ENCODE results near the gene APLP2. TPM values are rescaled to one million over a fixed set of nuclear protein-coding genes. Genes with fewer than 3 reads are reported as not detected.

APLP2 gene
- total and polyA plus RNA-seq, 12 donors: 115 to 414 (median 299) TPM

GRCh38 chr11:130096823-130097222, 27.1 kb downstream of the APLP2 start:
- Histone ChIP-seq H3K27ac (no peak overlapping the region), H3K27me3 (no peaks in the 10 kb centered on the region), H3K4me3 (no peak overlapping the region), H3K36me3 (no peaks in the 10 kb centered on the region), H3K4me1 (peaks cover 0 to 52% (median 19%) of the 10 kb centered on the region in 9 donors), H3K9me3 (no peaks in the 10 kb centered on the region)
- DNase-seq (no peak), ATAC-seq (no peak)
- intact Hi-C loops (cut with DNase I): no loop called here
- TF ChIP-seq, protein P1, sequence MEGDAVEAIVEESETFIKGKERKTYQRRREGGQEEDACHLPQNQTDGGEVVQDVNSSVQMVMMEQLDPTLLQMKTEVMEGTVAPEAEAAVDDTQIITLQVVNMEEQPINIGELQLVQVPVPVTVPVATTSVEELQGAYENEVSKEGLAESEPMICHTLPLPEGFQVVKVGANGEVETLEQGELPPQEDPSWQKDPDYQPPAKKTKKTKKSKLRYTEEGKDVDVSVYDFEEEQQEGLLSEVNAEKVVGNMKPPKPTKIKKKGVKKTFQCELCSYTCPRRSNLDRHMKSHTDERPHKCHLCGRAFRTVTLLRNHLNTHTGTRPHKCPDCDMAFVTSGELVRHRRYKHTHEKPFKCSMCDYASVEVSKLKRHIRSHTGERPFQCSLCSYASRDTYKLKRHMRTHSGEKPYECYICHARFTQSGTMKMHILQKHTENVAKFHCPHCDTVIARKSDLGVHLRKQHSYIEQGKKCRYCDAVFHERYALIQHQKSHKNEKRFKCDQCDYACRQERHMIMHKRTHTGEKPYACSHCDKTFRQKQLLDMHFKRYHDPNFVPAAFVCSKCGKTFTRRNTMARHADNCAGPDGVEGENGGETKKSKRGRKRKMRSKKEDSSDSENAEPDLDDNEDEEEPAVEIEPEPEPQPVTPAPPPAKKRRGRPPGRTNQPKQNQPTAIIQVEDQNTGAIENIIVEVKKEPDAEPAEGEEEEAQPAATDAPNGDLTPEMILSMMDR (IDR thresholded peaks at IDR 0.05): no peak
- WGBS, 2 donors: 76 to 88% methylated on average over 2 of the region's 2 CpGs

GRCh38 chr11:130097285-130097684, 27.6 kb downstream of the APLP2 start:
- H3K27me3 ChIP-seq: no peaks in the 10 kb centered on the region
- H3K36me3 ChIP-seq: no peaks in the 10 kb centered on the region
- WGBS, 2 donors: 97 to 98% methylated on average over 4 of the region's 4 CpGs
- no peak for ATAC-seq
- no peak overlapping the region for H3K27ac ChIP-seq
- intact Hi-C loops (cut with DNase I): no loop called here
- no peak for DNase-seq
- no peaks in the 10 kb centered on the region for H3K9me3 ChIP-seq
- TF ChIP-seq, protein P1 (IDR thresholded peaks at IDR 0.05): no peak
- H3K4me1 ChIP-seq: peaks cover 0 to 57% (median 21%) of the 10 kb centered on the region in 9 donors
- H3K4me3 ChIP-seq: no peak overlapping the region

DNA sequence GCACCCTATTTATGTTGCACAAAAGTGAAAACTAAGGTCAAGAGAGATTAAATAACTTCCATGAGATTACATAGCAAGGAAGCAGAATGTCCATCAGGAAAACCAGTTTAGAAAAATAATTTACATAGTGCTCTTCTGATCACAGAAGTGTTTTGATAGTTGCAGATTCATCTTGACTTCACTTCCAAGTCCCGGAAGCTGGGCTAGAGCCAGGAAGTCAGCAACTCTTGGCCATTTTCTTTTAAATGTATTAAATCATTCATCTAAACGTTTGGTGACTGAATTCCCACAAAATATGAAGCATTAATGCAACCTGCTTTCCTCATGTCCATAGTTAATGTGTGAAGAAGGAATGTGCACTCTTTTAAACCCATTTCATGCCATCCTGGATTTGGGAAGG, 29.7 kb downstream of the APLP2 start:
- TF ChIP-seq, protein P1 (IDR thresholded peaks at IDR 0.05): no peak
- intact Hi-C loops (cut with DNase I): no loop called here
- H3K36me3 ChIP-seq: no peaks in the 10 kb centered on the region
- H3K4me1 ChIP-seq: peaks cover 0 to 64% (median 37%) of the 10 kb centered on the region in 9 donors
- no peaks in the 10 kb centered on the region for H3K27me3 ChIP-seq
- H3K9me3 ChIP-seq: no peaks in the 10 kb centered on the region
- peak overlapping the region in 1 of 10 donors; percentile 20 for H3K27ac ChIP-seq
- ATAC-seq: no peak
- no peak for DNase-seq
- 28 to 42% methylated on average over 2 of the region's 2 CpGs for WGBS, 2 donors
- H3K4me3 ChIP-seq: no peak overlapping the region

DNA sequence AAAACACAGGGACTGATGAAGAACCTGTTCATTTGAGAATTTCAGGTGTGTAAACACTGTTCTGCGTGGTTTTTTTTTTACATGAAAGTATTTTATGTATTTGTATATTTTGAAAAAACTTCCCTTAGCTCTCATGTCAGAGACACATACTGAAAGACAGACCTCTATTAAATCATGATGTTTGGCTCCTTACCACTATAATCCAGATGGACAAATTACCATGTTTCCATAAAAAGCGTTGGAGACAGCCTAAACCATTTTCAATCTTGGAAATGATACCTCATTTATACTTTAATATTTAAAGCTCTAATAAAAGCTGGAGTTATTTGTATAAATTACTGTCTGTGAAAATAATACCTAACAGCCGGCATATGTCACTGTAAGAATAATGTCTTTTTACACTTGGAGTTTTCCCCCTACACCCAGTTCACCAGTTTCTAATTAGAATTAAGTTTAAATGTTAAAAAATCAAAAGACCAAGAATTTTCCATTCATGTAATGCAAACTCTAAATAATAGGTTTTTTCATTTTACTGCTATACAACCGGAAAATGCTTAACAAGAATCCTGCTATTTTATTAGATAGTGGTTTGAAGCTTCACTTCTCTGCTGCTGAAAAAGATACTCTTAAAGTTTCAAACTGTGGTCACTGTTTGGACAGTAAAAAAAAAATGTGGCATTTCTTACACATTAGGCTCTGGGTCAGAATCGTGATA, 30.8 kb downstream of the APLP2 start:
- H3K36me3 ChIP-seq: no peaks in the 10 kb centered on the region
- WGBS, 2 donors: 91 to 92% methylated on average over 5 of the region's 5 CpGs
- H3K27me3 ChIP-seq: no peaks in the 10 kb centered on the region
- TF ChIP-seq, protein P1 (IDR thresholded peaks at IDR 0.05): no peak
- H3K27ac ChIP-seq: no peak overlapping the region
- no peak overlapping the region for H3K4me3 ChIP-seq
- ATAC-seq: no peak
- no peaks in the 10 kb centered on the region for H3K9me3 ChIP-seq
- H3K4me1 ChIP-seq: peaks cover 0 to 59% (median 37%) of the 10 kb centered on the region in 9 donors
- intact Hi-C loops (cut with DNase I): no loop called here
- DNase-seq: no peak

All from heart right ventricle (tissue), 16 donors.